Mesendoderm (in vitro differentiated cells): ENCODE data around the gene ESYT2.

Experiments
- DNase-seq: peaks from one replicate; pipeline ENCODE4 v3.0.0; 2013
- H2AK5ac ChIP-seq: 2 replicates; pipeline ENCODE4 v1.6.1; 2013; ENCODE audit warnings: low read length, inconsistent platforms
- H2BK120ac ChIP-seq: 2 replicates; pipeline ENCODE4 v1.6.1; 2013; ENCODE audit warnings: low read depth, mild to moderate bottlenecking, low read length, moderate library complexity, mixed read lengths
- H2BK15ac ChIP-seq: replicated peaks from 2 replicates; pipeline ENCODE4 v1.6.1; 2013; ENCODE audit warnings: low read depth, mild to moderate bottlenecking, moderate library complexity
- H2BK5ac ChIP-seq: 2 replicates; pipeline ENCODE4 v1.6.1; 2013; ENCODE audit warnings: low read length, inconsistent platforms
- H3K18ac ChIP-seq: 2 replicates; pipeline ENCODE4 v1.6.1; 2013; ENCODE audit warnings: mild to moderate bottlenecking, low read length, mixed read lengths
- H3K23ac ChIP-seq: one replicate; pipeline ENCODE4 v1.6.1; 2013; ENCODE audit warnings: low read length
- H3K27ac ChIP-seq: 2 replicates; pipeline ENCODE4 v1.5.1; 2013; ENCODE audit warnings: low read depth, mild to moderate bottlenecking, inconsistent platforms, low read length, moderate library complexity
- H3K27me3 ChIP-seq: 2 replicates; pipeline ENCODE4 v1.6.1; 2013; ENCODE audit warnings: low read length, control low read depth, mild to moderate bottlenecking, inconsistent platforms; ENCODE audit not compliant: insufficient read depth, poor library complexity
- H3K36me3 ChIP-seq: 2 replicates; pipeline ENCODE4 v1.6.1; 2013; ENCODE audit warnings: low read length, inconsistent platforms; ENCODE audit not compliant: control insufficient read depth, insufficient read depth
- H3K4ac ChIP-seq: one replicate; pipeline ENCODE4 v1.6.1; 2013; ENCODE audit warnings: low read depth, mild to moderate bottlenecking, low read length, moderate library complexity
- H3K4me1 ChIP-seq: 2 replicates; pipeline ENCODE4 v1.6.1; 2013; ENCODE audit warnings: low read depth, low read length, inconsistent platforms; ENCODE audit not compliant: control insufficient read depth
- H3K4me2 ChIP-seq: 2 replicates; pipeline ENCODE4 v1.6.1; 2013; ENCODE audit warnings: low read length
- H3K4me3 ChIP-seq: 2 replicates; pipeline ENCODE4 v1.5.1; 2013; ENCODE audit warnings: mild to moderate bottlenecking, low read length
- H3K56ac ChIP-seq: one replicate; pipeline ENCODE4 v1.6.1; 2013; ENCODE audit warnings: low read length
- H3K79me1 ChIP-seq: 2 replicates; pipeline ENCODE4 v1.6.1; 2013; ENCODE audit warnings: low read length, inconsistent platforms
- H3K79me2 ChIP-seq: 2 replicates; pipeline ENCODE4 v1.6.1; 2013; ENCODE audit warnings: mild to moderate bottlenecking, low read length; ENCODE audit not compliant: control insufficient read depth, insufficient read depth
- H3K9ac ChIP-seq: 2 replicates; pipeline ENCODE4 v1.6.1; 2013; ENCODE audit warnings: low read length, inconsistent platforms
- H4K5ac ChIP-seq: one replicate; pipeline ENCODE4 v1.6.1; 2013; ENCODE audit warnings: low read length
- H4K8ac ChIP-seq: one replicate; pipeline ENCODE4 v1.6.1; 2013; ENCODE audit warnings: low read depth, mild to moderate bottlenecking, control low read depth, low read length, moderate library complexity
- WGBS: extraction: QIAGEN DNeasy Blood & Tissue Kit; methylation state at CpG from one replicate; pipeline ENCODE4 v1.1.7; 2013; ENCODE audit warnings: low lambda C conversion rate, missing lambda C conversion rate; ENCODE audit not compliant: insufficient coverage; ENCODE audit errors: extremely low coverage; 5-methylcytosine and 5-hydroxymethylcytosine counted together

Gene ESYT2

DNA sequence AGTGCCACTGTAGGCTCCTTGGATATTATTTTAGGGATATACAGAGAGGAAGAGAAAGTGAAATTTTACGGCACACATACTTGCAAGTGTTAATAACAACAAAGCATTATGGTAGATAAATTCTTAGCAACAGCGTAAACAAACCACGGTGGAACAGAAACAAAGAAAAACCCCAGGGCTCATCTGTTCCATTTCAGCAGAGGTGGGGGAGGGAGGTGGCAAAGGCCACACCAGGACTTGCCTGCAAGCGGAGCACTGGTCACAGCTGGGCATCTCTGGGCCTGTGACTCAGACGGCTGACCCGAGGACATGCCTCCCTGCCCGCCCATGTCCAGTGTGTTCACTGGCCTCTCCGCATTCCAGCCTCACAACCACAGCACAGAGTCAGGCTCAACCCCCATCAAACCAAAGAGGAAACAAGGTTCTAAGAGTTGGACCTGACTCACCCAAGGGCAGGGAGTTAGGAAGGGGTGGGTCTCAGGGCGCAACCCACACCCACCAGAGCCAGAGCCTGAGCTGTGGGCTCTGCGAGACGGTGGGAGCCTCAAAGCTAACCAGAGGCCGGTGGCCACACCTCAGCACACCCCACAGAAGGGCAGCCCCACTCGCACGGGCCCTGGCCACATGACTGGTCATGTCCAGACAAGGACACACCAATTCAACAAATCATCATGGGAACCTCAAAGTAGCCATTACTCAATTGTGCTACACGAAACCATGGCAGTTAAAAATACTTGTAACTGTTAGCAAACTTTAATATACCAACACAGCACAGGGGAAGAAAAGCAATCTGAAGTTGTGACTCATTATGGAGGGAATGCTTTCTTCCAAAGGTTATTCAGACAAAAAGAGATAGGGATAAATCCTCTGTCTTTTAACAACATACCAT lies 10.7 kb downstream of the ESYT2 start:
- no peak overlapping the region for H4K8ac ChIP-seq
- H3K4ac ChIP-seq, result no peak overlapping the region
- no peaks in the 10 kb centered on the region for H3K27me3 ChIP-seq
- peaks cover 14% of the 10 kb centered on the region for H3K79me1 ChIP-seq
- no peak overlapping the region for H3K4me2 ChIP-seq
- no peak overlapping the region for H2AK5ac ChIP-seq
- H2BK120ac ChIP-seq, result peak overlapping the region; percentile 5
- H3K79me2 ChIP-seq, result peaks cover 20% of the 10 kb centered on the region
- no peak overlapping the region for H4K5ac ChIP-seq
- peak overlapping the region; percentile 67 for H3K27ac ChIP-seq
- DNase-seq, result peak; percentile 95
- no CpG with 5 or more reads among the region's 15 CpGs for WGBS
- no peak overlapping the region for H2BK15ac ChIP-seq
- peak overlapping the region; percentile 3 for H3K56ac ChIP-seq
- peak overlapping the region; percentile 66 for H2BK5ac ChIP-seq
- peaks cover 13% of the 10 kb centered on the region for H3K4me1 ChIP-seq
- peak overlapping the region; percentile 57 for H3K18ac ChIP-seq
- no peak overlapping the region for H3K4me3 ChIP-seq
- H3K36me3 ChIP-seq, result no peaks in the 10 kb centered on the region
- H3K23ac ChIP-seq, result no peak overlapping the region
- H3K9ac ChIP-seq, result peak overlapping the region; percentile 12

DNA sequence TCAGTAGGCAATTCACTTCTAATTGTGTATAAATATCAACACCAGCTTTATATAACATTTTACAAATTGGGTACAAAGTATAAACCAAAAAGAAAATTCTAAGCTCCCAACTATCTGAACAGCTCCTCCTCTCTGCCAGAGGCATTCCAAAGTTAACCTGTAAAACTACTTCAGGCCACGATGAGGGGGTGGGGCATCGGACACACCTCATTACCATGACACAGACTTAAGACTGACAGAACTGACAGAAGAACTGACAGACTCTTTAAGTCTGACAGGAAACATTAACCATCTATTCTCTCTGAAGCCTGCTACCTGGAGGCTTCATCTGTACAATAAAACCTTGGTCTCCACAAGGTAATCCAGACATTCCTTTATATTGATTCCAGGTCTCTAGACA lies 12.3 kb downstream of the ESYT2 start:
- H3K4me3 ChIP-seq, result no peak overlapping the region
- H4K8ac ChIP-seq, result no peak overlapping the region

DNA sequence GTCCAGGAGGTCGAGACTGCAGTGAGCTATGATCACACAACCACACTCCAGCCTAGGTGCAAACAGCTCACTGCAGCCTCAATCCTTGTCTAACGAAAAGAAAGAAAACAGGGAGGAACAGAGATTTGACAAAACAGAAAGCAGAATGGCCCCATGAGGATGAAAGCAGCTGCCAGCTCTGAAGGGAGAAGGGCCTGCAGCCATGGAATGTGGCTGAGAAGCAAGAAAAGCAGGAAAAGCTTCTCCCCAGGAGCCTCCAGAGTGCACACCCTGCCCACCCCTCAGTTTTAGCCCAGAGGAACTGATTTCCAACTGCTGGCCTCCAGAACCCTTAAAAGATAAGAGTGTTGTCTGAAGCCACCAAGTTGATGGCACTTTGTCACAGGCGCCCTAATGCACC lies 13.0 kb downstream of the ESYT2 start:
- H2BK15ac ChIP-seq, result no peak overlapping the region
- H2BK5ac ChIP-seq, result no peak overlapping the region
- no peaks in the 10 kb centered on the region for H3K36me3 ChIP-seq
- no peak overlapping the region for H3K18ac ChIP-seq
- H3K79me1 ChIP-seq, result peaks cover 13% of the 10 kb centered on the region
- H3K4ac ChIP-seq, result no peak overlapping the region
- peaks cover 13% of the 10 kb centered on the region for H3K4me1 ChIP-seq
- no peak overlapping the region for H2AK5ac ChIP-seq
- H3K27me3 ChIP-seq, result no peaks in the 10 kb centered on the region
- H3K56ac ChIP-seq, result no peak overlapping the region
- peak; percentile 64 for DNase-seq
- H2BK120ac ChIP-seq, result no peak overlapping the region
- no peak overlapping the region for H3K4me3 ChIP-seq
- H3K27ac ChIP-seq, result peak overlapping the region; percentile 30
- no peak overlapping the region for H4K5ac ChIP-seq
- WGBS, result no CpG with 5 or more reads among the region's 3 CpGs
- no peak overlapping the region for H3K4me2 ChIP-seq
- peaks cover 22% of the 10 kb centered on the region for H3K79me2 ChIP-seq
- H4K8ac ChIP-seq, result no peak overlapping the region
- H3K23ac ChIP-seq, result no peak overlapping the region
- no peak overlapping the region for H3K9ac ChIP-seq

More for the DNA sequence above, 12.3 kb downstream of the ESYT2 start:
- no peaks in the 10 kb centered on the region for H3K27me3 ChIP-seq
- DNase-seq, result peak; percentile 65
- no peak overlapping the region for H3K56ac ChIP-seq
- no peak overlapping the region for H3K4me2 ChIP-seq
- H3K79me1 ChIP-seq, result peaks cover 14% of the 10 kb centered on the region
- H2BK120ac ChIP-seq, result no peak overlapping the region
- no peak overlapping the region for H3K23ac ChIP-seq
- WGBS, result no CpG with 5 or more reads among the region's 2 CpGs
- H4K5ac ChIP-seq, result no peak overlapping the region
- H3K4ac ChIP-seq, result no peak overlapping the region
- peaks cover 13% of the 10 kb centered on the region for H3K4me1 ChIP-seq
- H3K36me3 ChIP-seq, result no peaks in the 10 kb centered on the region
- H3K79me2 ChIP-seq, result peaks cover 21% of the 10 kb centered on the region
- no peak overlapping the region for H3K18ac ChIP-seq
- no peak overlapping the region for H3K9ac ChIP-seq
- no peak overlapping the region for H2AK5ac ChIP-seq
- H2BK5ac ChIP-seq, result no peak overlapping the region
- H2BK15ac ChIP-seq, result no peak overlapping the region
- H3K27ac ChIP-seq, result no peak overlapping the region

DNA sequence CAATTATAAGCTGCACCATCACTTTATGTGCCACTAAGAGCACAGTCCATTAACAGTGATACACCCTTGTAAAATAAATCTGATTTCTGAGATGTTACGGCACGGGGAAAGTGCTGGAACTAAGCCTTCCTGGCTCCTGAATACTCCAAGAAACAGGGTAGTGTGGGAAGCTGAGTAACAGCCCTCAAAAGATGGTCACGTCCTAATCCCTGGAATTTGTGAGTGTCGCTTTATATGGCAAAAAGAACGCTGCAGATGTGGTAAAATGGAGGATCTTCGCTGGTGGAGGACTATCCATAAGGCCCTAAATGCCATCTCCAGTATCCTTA lies 13.5 kb downstream of the ESYT2 start:
- Histone ChIP-seq H3K36me3 (no peaks in the 10 kb centered on the region), H4K8ac (no peak overlapping the region), H3K27ac (no peak overlapping the region), H3K4me2 (no peak overlapping the region), H2AK5ac (no peak overlapping the region), H3K4me1 (peaks cover 13% of the 10 kb centered on the region), H3K56ac (no peak overlapping the region), H2BK5ac (no peak overlapping the region), H3K23ac (no peak overlapping the region), H3K4me3 (no peak overlapping the region), H2BK15ac (no peak overlapping the region), H3K4ac (no peak overlapping the region), H4K5ac (no peak overlapping the region), H2BK120ac (no peak overlapping the region), H3K27me3 (no peaks in the 10 kb centered on the region), H3K79me2 (peaks cover 21% of the 10 kb centered on the region), H3K9ac (no peak overlapping the region), H3K18ac (no peak overlapping the region), H3K79me1 (peaks cover 14% of the 10 kb centered on the region)
- no peak for DNase-seq
- no CpG with 5 or more reads among the region's 6 CpGs for WGBS

DNA sequence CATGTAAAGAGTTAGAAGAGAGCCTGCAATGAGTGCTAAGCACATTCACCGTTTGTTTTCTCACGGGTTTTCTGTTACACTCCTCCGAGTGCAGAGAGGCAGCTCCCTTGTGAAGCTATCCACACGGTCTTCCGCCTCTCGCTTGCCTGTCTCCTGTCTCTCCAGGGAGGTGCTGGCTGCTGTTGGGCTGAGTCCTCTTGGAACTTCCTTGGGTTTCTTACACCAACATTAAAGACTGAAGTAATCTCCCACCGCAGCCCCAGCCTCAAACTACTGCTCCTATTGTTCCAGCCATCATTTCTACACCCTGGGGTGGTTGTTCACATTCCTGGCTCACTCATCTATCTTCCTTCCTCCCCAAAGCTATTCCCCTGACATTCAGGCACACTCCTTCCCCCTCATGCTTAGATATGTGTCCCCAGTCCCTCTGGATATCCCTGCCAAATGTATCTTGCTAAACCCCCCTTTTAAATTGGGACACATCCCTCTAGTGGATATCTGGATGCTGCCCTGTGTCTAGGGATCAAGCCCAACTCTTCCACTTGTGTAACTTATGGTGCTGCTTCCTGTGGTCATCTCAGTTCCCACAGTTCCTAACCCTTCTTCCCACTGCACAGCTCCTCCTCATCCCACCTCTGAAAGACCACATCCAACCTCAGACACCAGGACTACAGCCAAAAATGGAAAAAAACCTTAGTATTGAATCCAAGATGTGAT lies 14.1 kb downstream of the ESYT2 start:
- peak overlapping the region; percentile 4 for H3K9ac ChIP-seq
- no peaks in the 10 kb centered on the region for H3K27me3 ChIP-seq
- peak overlapping the region; percentile 89 for H2BK15ac ChIP-seq
- no peak overlapping the region for H2BK5ac ChIP-seq
- no peak overlapping the region for H4K8ac ChIP-seq
- H2BK120ac ChIP-seq, result no peak overlapping the region
- peaks cover 18% of the 10 kb centered on the region for H3K79me1 ChIP-seq
- H3K79me2 ChIP-seq, result peaks cover 21% of the 10 kb centered on the region
- H2AK5ac ChIP-seq, result no peak overlapping the region
- WGBS, result no CpG with 5 or more reads among the region's 7 CpGs
- no peak overlapping the region for H3K4me3 ChIP-seq
- H3K23ac ChIP-seq, result no peak overlapping the region
- no peak overlapping the region for H3K4me2 ChIP-seq
- peak overlapping the region; percentile 39 for H3K27ac ChIP-seq
- no peak overlapping the region for H4K5ac ChIP-seq
- peaks cover 13% of the 10 kb centered on the region for H3K4me1 ChIP-seq
- peak overlapping the region; percentile 5 for H3K18ac ChIP-seq
- H3K4ac ChIP-seq, result no peak overlapping the region
- no peaks in the 10 kb centered on the region for H3K36me3 ChIP-seq
- peak; percentile 68 for DNase-seq
- peak overlapping the region; percentile 9 for H3K56ac ChIP-seq
